GM19324 (cell line): ENCODE measurements around the gene TIPRL.
"Not testable (repeated sequence)": the region's sequence is repeated elsewhere in the genome, so short reads cannot be mapped to it uniquely, and the experiment has no call there.

Source experiments
- ATAC-seq: cut with Tn5 transposase; IDR thresholded peaks from one replicate; pipeline ENCODE4 v1.9.1; 2021; ENCODE audit warnings: mild to moderate bottlenecking, moderate library complexity; ENCODE audit not compliant: unreplicated experiment, low FRiP score

TIPRL gene

DNA sequence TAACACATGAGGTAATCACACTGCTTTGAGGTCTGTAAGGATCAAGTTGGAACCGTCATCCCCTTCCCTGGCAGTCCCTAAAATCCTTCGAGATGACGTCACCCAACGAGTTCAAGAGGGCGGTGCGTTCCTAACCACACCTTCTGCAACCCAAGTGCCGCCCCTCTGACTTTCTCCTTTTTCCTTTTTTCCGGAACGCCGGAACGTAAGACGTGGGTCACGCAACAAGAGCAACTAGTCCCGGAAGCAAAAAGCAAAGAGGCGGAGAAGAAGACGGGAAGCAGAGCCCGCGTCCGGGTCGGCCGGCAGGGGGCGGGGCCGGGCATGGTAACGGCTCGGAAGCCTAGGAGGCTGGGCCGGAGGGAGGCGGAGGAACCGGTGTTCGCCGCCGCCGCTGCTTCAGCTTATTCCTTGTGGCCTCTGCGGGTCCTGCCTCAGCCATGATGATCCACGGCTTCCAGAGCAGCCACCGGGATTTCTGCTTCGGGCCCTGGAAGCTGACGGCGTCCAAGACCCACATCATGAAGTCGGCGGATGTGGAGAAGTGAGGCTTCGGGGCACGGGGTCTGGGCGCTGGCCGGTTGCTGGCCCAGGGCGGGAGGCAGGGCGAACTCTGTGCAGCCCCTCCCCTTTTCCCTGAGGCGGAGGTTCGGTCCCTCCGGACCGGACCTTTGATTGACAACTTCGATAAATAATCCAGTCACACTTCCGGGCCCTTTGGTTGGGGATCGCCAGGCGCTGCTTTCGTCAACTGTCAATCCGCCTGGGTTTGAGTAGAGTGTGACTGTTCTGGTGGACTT lies at the start of gene TIPRL:
TSS of gene TIPRL (plus strand) at position 325 of the 800 bp plus-strand sequence. CDS start at position 441, 116 bp downstream.
- peak; percentile 96 for ATAC-seq

DNA sequence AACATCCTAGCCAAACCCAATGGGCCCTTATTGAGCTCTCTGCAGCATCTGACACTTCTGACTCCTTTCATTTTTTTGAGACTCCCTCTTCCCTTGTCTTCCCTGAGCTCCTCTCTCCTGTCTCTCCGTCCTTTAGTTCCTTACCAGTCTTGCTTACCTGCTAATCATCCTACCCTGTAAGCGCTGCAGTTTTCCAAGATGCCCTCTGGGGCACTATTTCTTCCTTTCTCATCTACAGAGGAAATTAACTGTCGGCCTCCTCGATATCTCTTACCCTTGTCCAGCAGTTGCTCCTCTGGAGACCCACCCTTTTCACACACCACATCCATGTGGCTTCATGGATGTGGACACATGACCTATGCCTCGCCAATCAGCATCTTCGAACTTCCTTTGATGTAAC lies 48.8 kb upstream of the TIPRL start:
- ATAC-seq, result no peak

DNA sequence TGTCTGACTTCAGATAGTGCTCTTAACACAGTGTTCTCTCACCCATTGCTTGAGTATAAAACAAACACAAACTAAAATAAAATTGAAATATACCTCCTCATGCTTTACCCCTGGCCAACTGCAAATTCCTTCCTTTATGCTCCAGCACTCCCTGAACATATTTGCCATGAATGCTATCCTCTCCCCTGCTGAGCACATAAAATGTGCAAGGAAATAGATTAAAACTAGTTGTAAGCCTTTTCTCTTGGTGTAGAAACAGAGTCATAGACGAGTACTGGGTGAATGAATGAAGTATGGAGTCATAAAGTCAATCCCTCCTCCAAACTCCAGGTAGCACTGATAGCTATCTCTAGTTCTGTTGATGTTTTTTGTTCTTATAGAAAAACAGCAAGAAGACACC lies 44.6 kb upstream of the TIPRL start:
- ATAC-seq, result no peak

DNA sequence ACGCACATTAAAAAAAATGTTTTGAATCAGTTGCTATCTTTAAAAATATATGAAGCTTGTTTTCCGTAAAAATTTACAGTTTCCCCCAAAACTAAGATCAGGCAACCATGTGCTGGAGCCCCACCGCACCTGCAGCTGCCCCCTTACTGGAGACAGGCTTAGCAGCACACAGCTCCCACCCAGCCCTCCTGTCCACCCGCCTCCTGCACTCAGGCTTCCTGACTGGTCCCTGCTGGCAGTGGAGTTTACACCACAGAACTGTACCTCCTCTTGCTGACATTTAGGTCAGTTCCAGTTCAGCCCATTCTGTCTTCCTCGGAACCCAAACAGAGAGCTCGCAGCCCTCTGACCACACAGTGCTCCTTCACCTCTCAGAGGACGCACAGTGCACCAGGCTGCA lies 44.1 kb upstream of the TIPRL start:
- no peak for ATAC-seq

DNA sequence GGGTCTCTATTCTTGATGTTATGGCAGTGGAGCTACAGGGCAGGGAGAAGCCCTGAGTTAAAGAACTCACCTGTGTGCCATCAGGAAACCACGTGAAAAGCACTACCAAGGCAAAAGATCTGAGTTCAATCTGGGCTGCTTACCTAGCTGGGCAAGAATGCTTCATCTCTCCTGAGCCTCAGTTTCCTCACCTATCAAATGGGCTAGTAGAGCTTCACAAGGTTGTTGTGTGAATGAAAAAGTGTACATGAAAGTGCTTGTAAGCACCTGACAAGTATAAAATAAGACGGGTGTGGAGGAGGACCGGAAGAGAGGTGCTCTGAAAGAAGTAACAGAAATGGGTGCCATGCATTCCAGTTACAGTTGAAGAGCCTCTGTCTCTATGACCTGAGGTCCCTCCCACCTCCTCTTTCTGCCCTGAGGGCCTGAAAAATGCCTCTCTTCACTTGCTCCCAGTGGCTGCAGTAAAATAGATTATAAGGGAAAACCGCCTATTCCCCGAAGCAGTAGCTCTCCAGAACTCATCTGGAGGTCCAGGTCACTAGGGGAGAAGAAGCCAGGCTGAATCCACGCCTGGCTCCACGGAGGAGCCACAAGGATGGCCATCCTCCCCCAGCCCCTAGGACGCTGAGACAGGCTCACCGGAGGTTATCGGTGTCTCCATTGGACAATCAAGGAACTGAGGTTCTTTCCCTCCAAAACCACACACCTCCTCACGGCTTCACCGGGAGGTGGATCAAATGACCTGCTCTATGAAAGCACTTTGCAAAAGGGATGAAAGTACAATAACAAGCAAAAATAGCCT lies 43.4 kb upstream of the TIPRL start:
- ATAC-seq, result no peak

- no peak for ATAC-seq
Measured at GRCh38 chr1:168135921-168136708, 42.6 kb upstream of the TIPRL start.

DNA sequence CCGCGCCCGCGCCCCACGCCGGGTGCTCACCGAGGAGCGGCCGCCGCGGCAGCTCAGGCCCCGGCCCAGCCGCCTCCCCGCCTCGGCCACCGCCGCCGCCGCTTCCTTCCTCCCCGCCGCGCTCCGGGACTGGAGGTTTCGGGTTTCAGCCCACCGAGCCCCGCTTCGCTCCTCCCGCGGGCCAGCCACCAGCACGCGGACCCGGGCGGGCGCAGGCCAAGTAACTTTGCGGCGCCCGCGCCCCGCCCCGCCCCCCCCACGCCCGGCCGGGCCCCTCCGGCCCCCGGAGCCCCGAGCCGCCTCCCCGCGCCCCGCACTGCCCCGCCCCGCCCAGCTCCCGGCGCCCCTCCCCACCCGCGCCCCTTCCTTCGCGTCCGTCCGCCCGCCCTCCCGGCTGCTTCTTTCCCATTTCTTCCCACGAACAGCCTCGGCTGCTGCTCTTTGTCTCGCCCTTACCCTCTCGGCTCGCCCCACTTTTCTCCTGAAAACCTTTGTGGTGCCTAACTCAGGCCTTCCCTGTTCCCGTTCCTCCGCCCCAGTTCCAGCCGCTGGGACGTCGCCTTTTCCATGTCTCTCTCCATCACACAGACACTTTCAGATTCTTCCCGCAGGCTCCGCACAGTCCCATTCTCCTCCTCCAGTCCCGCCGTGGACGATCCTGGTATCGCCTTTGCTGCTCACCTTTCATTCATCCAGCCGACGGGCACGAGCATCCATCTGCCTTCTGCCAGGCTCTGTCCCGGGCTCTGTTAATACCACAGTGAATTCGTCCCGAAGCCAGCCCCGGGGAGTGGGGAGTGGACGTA lies 41.9 kb upstream of the TIPRL start, which contains the start of gene GPR161:
TSS of gene GPR161 (minus strand) at position 222 of the 806 bp plus-strand sequence. CDS start 32,080 bp downstream, outside the sequence.
- no peak for ATAC-seq

DNA sequence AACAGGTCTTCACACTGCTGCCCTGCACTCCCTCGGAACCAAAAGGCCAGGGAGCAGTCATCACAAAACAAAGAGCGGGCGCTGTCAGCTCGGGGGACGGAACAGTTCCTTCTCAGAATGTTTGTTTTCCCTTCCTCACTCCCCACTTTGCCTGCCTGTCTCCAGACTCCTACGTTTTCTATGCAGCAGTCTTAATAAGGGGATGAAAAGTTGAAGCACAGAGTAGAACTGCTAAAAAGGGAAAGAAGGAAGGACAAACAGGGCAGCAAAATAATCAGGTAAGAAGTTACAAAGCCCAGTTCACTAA lies 41.3 kb upstream of the TIPRL start:
- ATAC-seq, result no peak

DNA sequence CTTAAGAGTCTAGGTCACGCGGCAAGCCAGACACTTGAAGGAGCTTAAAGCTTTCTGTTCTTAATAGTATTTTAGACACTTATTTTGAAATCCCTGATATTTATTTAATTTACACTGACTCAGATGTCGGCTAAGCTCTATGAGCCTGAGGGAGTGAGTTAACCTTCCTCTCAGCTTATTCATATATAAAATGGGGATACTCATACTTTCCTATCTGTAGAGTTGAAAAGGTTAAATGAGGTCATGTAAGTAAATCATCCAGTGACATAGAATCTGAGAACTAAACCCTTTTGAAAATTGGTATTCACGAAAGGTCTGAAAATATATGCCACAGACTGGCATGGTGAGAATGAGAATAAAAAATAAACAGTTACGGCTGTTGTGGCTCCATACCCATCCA lies 40.6 kb upstream of the TIPRL start:
- no peak for ATAC-seq

DNA sequence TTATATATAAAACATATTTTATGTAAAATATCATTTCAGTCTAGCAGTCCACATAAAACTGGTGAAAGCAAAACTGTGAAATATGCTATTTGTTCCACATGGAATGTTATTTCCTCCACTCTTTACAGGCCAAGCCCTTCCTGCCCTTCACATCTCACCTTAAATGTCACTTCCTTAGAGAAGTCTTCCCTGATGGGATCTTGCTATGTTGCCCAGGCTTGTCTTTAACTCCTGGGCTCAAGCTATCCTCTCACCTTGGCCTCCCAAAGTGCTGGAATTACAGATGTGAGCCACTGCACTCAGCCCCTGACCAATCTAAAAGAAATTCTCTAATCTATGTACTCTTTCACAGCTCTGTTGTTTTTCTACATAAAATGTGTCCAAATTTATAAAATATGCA lies 39.7 kb upstream of the TIPRL start:
- ATAC-seq, result no peak

- no peak for ATAC-seq
Measured at GRCh38 chr1:168141871-168142385, 36.8 kb upstream of the TIPRL start.

DNA sequence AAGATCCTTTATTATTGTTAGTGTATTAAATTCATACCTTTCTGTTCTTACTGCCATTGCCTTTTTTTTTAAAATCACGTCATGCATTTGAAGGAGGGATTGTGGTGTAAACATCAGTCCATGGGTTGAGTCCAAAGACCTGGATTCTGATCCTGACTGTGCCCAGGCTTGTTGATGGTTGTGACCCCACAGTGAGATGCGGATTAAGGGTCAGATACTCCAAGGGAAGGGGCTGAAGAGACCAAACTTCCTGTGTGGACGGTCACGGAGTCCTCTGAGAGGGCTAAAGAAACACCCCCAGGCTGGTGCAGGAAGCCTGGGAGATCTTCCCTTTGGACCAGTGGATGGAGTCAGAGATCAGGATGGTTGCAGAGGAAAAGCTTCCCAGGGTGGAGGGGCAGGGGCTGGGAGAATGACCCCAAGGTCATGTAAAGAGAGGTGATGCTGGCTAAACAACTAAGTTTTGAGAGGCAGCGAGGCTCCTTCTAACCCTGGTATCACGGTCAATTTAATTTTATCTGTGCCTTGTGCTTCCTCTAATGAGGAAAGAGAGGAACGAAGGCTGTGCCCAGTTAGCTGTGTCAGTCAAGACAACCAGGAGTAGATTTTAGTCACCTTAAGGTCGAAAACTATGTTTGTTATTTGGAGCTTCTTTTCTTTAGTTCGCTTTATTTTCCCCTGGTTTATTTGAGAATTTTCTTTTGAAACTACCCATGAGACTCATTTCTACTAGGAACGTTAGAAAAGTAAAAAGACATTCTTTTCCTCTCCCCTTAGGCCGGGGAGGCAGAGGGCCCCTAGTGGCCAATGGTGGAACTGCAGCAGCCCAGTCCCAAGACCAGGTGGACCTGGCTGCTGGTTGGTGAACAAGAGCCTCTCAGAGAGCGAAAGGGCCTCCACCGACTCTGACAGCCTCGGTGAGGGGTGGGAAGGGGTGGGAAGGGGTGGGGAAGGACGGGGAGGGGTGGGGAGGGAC lies 33.3 kb upstream of the TIPRL start:
- ATAC-seq, result peak; percentile 83

DNA sequence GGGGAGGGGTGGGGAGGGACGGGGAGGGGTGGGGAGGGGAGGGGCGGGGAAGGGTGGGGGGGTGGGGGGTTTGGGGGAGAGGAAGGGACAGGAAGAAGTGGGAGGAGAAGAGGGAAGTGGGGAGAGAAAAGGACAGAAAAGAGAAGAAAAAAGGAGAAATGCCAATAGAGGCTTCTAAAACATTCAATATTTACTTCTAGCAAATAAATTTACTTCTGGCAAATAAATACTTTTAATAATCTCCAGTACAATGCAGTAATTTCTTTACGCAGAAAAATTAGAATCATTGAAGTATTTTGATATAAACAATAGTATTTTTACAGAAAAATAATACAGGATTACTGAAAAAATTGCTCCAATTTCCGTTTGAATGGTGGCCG lies 32.6 kb upstream of the TIPRL start:
- no peak for ATAC-seq

- ATAC-seq, result no peak
Measured at GRCh38 chr1:168146626-168147025, 32.1 kb upstream of the TIPRL start.

GRCh38 chr1:168148916-168149315 lies 29.8 kb upstream of the TIPRL start:
- ATAC-seq, result peak; percentile 64

DNA sequence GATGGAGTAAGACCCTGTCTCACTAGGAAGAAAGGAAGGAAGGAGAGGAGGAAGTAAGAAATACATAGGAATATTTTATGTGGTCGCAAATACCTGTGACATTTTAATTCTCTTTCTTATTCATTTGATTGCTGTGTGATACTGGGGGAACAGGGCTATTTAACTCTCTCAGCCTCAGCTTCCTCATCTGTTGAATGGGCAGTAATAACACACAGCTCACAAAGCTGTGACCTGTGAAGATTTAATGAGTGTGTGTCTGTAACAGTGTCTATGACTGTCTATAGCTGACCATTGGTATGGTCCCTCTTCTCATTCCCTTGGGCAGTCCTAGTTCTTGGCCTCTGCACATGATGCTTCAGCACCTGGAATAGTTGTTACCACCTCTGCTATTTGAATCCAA lies 28.5 kb upstream of the TIPRL start:
- ATAC-seq, result no peak

DNA sequence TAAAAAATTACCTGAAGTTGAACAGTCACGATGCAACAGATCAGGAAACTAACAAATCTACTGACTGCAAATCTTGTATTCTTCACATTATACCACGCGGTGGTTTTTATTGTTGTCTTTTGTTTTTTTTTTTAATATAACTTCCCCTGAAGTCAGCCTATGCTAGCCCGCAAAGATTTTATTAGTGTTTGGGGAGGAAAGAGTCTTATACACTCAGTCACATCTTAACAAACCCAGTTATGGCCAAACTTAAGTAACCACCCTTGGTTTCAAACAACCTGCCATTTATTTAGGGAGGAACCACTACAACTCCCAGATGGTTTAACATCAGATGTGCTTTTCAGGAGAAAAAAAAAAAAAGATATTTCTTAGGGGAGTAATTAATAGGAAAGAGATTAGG lies 26.8 kb upstream of the TIPRL start:
- no peak for ATAC-seq

GRCh38 chr1:168154707-168155106 lies 24.1 kb upstream of the TIPRL start:
- not testable (repeated sequence) for ATAC-seq

DNA sequence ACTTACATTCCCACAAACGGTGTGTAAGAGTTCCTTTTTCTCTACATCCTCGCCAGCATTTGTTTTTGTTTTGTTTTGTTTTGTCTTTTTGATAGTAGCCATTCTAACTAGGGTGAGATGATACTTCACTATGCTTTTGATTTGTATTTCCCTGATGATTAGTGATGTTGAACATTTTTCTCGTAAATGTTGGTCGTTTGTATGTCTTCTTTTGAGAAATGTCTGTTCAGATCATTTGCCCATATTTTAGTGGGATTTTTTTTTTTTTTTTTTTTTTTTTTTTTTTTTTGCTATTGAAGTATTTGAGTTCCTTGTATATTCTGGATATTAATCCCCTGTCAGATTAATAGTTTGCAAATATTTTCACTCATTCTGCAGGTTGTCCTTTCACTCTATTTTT lies 22.9 kb upstream of the TIPRL start:
- ATAC-seq, result no peak
